Testis (tissue), 3 donors: Measurements from ENCODE around the gene ZC3H4. TPM values are rescaled to one million over a fixed set of nuclear protein-coding genes. Genes with fewer than 3 reads are reported as not detected.
A peak's percentile ranks its signal among the peaks of the same experiment; 100 is the strongest.

Experiments
- DNase-seq: peaks from one replicate; pipeline ENCODE4 v3.0.0-alpha.2; 2019
- H3K27ac ChIP-seq, 2 donors: fragments of 200-600 bp; sonication (generic); one replicate each; pipeline ENCODE4 v1.5.1; 2019
- H3K27me3 ChIP-seq: fragments of 200-600 bp; sonication (generic); one replicate; pipeline ENCODE4 v1.5.1; 2019
- H3K36me3 ChIP-seq: fragments of 200-600 bp; sonication (generic); one replicate; pipeline ENCODE4 v1.5.1; 2017; ENCODE audit warnings: low read depth; ENCODE audit errors: missing control alignments
- H3K4me1 ChIP-seq: fragments of 200-600 bp; sonication (generic); one replicate; pipeline ENCODE4 v1.5.1; 2019
- H3K4me3 ChIP-seq, 2 donors: fragments of 200-600 bp; sonication (generic); one replicate each; pipeline ENCODE4 v1.5.1; 2017 to 2019
- H3K9me3 ChIP-seq: fragments of 200-600 bp; sonication (generic); one replicate; pipeline ENCODE4 v1.5.1; 2017
- POLR2A ChIP-seq: fragments of 450-650 bp; IDR thresholded peaks from one replicate; pipeline ENCODE4 v1.6.1; 2017; ENCODE audit warnings: antibody characterized with exemption, mild to moderate bottlenecking, moderate library complexity
- WGBS, 2 donors: methylation state at CpG; one replicate each; pipeline ENCODE4 v1.1.5; 2018; 5-methylcytosine and 5-hydroxymethylcytosine counted together
- intact Hi-C: fragments of 100-400 bp; cut with DNase I; formaldehyde crosslinking; loops from one replicate; pipeline ENCODE4 v1.15.1; 2023; ENCODE audit warnings: low total_unique reads
- polyA plus RNA-seq: library from polyadenylated mRNA; stranded (reverse); fragments of 350-450 nt; fragmentation: Illumina TruSeq; extraction: RNeasy Lipid Tissue Mini Kit (QIAGEN cat#74804); gene quantifications from one replicate; pipeline ENCODE4 v1.2.3, GENCODE V29; 2014; ENCODE audit warnings: low read depth, low replicate concordance; ENCODE audit not compliant: insufficient read depth
- total RNA-seq, 2 donors: library from RNA; depleted of rRNA; stranded (reverse); fragments of >200 nt; gene quantifications; one replicate each; pipeline ENCODE4 v1.2.3, GENCODE V29; 2016
- TF ChIP-seq, protein P1 (sequence below), 3 experiments: fragments of 450-650 bp in 2 of 3; fragments of 200-600 bp in 1 of 3; sonication (generic) in 1 of 3; IDR thresholded peaks; one replicate each; pipeline ENCODE4 v1.5.1; 2016 to 2019; ENCODE audit warnings: antibody characterized with exemption in 3 of 3, mild to moderate bottlenecking in 2 of 3, moderate library complexity in 1 of 3

The ZC3H4 gene
- total and polyA plus RNA-seq, 3 donors from 2014 or later, result 25.4 to 47.3 (median 45.2) TPM

DNA sequence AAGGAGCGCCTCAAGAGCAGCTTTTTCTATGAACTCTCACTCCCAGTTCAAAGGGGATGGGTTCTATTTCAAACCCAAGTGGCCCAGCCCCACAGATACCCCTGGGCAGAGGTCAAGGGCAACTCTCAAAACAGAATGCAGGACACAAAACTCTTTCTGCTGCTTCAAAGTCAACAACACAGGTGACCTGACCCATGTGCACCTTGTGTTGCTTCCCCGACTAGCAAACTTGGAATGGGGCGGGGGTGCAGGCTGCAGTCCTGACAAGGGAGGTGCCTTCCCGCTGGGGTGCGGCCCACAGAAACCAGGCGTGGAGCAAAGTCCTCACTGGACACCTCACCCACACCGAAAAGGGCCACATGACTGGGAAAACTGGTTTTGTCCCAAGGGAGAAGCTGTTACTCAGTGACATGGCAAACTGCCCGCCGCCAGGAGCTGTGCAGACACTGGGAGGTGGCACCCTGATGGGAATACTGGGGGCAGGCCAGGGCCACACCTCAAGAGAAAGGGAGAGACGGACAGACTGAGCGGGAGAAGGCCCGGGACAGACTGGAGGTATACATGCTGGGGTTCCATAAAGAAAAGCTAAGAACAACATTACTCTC, 17.4 kb downstream of the ZC3H4 start:
- TF ChIP-seq, protein P1, sequence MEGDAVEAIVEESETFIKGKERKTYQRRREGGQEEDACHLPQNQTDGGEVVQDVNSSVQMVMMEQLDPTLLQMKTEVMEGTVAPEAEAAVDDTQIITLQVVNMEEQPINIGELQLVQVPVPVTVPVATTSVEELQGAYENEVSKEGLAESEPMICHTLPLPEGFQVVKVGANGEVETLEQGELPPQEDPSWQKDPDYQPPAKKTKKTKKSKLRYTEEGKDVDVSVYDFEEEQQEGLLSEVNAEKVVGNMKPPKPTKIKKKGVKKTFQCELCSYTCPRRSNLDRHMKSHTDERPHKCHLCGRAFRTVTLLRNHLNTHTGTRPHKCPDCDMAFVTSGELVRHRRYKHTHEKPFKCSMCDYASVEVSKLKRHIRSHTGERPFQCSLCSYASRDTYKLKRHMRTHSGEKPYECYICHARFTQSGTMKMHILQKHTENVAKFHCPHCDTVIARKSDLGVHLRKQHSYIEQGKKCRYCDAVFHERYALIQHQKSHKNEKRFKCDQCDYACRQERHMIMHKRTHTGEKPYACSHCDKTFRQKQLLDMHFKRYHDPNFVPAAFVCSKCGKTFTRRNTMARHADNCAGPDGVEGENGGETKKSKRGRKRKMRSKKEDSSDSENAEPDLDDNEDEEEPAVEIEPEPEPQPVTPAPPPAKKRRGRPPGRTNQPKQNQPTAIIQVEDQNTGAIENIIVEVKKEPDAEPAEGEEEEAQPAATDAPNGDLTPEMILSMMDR (IDR thresholded peaks at IDR 0.05), result no peak
- TF ChIP-seq POLR2A, result no peak
- Histone ChIP-seq H3K27ac (peak overlapping the region; percentile 4 to 61), H3K9me3 (no peaks in the 10 kb centered on the region), H3K27me3 (no peaks in the 10 kb centered on the region), H3K36me3 (no peaks in the 10 kb centered on the region), H3K4me3 (no peak overlapping the region), H3K4me1 (peaks cover 35% of the 10 kb centered on the region)
- 82 to 89% methylated on average over 6 to 12 of the region's 12 CpGs for WGBS, 2 donors
- no peak for DNase-seq
- intact Hi-C loops, result no loop called here

DNA sequence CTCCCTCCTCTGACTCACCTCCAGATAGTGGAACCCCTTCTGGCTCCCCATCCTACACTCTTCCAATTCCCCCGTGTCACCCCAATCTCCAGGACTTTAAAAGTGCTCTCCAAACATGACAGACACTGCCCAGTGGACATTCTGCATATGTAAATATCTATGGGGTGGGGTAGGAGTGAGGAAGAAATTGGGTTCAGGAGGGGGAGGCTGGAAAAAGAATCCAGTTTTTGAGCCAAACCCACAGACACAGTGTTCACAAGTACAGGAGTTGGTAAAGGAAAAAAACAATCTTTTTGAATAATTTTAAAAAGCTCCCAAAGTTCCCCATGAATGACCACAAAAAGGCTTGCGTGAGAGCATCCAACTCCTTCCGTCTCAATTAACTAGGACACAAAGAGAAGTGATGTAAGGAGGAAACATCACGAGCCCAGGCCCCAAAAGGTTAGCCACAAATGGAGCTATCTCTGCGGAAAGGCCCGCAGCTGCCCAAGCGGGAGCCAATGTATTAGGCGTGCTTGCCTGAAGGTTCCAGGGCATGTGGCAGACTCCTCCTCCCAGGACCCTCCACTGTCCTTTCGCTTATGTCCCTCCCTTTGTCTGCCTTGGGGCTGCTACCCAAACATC, 18.0 kb downstream of the ZC3H4 start:
- TF ChIP-seq, protein P1 (IDR thresholded peaks at IDR 0.05), result no peak
- no peak for TF ChIP-seq POLR2A
- Histone ChIP-seq H3K4me3 (no peak overlapping the region), H3K9me3 (no peaks in the 10 kb centered on the region), H3K27ac (peak overlapping the region; percentile 43 to 61), H3K27me3 (no peaks in the 10 kb centered on the region), H3K36me3 (no peaks in the 10 kb centered on the region), H3K4me1 (peaks cover 35% of the 10 kb centered on the region)
- peak; percentile 53 for DNase-seq
- WGBS, 2 donors, result 65 to 68% methylated on average over 8 to 9 of the region's 9 CpGs
- intact Hi-C loops, result no loop called here

DNA sequence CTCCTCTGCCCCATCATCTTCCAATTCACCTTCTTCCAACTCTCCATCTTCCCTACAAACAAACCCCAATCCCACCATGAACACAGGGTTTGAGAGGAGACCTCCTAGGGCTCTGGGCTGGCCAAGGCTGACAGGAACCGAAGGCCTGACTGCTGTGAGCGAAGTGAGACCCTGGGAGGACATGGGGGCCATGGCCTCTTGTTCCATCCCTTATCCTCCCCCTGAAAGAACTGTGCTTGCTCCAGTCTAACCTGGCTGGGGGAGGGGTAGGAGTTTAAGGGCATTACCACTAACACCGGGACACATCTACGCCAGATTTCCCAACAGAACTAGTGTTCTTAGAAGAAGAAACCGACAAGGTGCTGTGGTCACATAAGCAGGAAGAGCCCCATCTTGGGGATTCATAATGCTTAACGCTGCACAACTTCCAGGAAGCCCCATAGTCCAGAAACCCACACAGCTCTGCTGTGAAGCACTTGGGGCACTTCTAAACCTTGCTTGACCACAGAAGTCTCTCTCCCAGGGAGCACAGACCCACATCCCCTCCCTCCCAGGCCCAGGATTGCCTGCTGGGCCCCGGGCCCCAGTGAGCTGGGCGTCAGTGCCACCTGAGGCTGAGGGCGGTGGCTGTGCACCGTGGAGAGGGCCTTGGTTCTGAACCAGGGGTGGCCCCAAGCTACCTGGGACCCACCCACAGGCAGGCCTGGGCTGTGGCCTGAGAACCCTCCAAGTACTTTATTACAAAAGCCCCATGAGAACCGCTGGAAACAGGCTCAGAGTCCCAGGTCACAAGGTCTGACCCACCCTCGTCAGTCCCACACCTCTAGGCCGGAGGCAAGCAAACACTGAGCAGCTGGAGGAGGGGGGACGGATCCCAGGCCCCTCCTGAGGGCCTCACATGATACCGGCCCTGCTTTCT, 18.8 kb downstream of the ZC3H4 start:
- TF ChIP-seq POLR2A, result no peak
- TF ChIP-seq, protein P1 (IDR thresholded peaks at IDR 0.05), result no peak
- H3K4me1 ChIP-seq, result peaks cover 35% of the 10 kb centered on the region
- no peak for DNase-seq
- 81 to 83% methylated on average over 7 to 15 of the region's 15 CpGs for WGBS, 2 donors
- no peaks in the 10 kb centered on the region for H3K9me3 ChIP-seq
- no peaks in the 10 kb centered on the region for H3K27me3 ChIP-seq
- intact Hi-C loops, result no loop called here
- H3K27ac ChIP-seq, result peak overlapping the region; percentile 43 to 61
- no peak overlapping the region for H3K4me3 ChIP-seq
- H3K36me3 ChIP-seq, result no peaks in the 10 kb centered on the region

DNA sequence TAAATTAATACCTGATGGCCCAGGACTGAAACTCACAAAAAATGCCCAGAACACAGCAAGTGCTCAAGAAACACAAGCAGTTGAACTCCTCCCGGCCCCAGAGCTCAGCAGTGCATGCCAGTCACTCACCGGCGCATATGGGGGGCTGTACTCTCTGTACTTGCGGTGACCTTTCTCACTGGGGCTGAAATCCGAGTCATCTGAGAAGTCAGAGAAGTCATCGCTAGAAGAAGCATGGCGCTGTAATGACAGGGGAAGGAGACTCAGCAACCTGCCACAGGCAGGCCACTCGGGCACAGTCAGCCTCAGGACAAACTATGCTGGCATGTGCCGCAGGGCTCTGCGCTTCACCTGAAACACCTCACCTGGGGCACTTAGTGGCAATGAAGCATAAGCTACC, 19.7 kb downstream of the ZC3H4 start:
- DNase-seq, result no peak
- Histone ChIP-seq H3K9me3 (no peaks in the 10 kb centered on the region), H3K27me3 (no peaks in the 10 kb centered on the region), H3K4me3 (no peak overlapping the region), H3K4me1 (peaks cover 32% of the 10 kb centered on the region), H3K27ac (no peak overlapping the region), H3K36me3 (no peaks in the 10 kb centered on the region)
- 75 to 89% methylated on average over 10 of the region's 10 CpGs for WGBS, 2 donors
- TF ChIP-seq POLR2A, result no peak
- TF ChIP-seq, protein P1 (IDR thresholded peaks at IDR 0.05), result no peak
- intact Hi-C loops, result no loop called here
